Stimulated activated CD8-positive, alpha-beta memory T cell treated with anti-CD3 and anti-CD28 coated beads, Interleukin-7, amount 100 ng/mL, for 48 hours (primary cell): ENCODE results near the gene NTF4.
"Not testable (repeated sequence)": the region's sequence is repeated elsewhere in the genome, so short reads cannot be mapped to it uniquely, and the experiment has no call there.

Source experiments
- DNase-seq, 2 donors: peaks; one replicate each; pipeline ENCODE4 v3.0.0-alpha.2; 2020; ENCODE audit warnings: low read depth in 1 of 2; ENCODE audit errors: extremely low read depth in 1 of 2

The NTF4 gene

GRCh38 chr19:49091391-49092038, 26.9 kb upstream of the NTF4 start:
- DNase-seq = no peak

DNA sequence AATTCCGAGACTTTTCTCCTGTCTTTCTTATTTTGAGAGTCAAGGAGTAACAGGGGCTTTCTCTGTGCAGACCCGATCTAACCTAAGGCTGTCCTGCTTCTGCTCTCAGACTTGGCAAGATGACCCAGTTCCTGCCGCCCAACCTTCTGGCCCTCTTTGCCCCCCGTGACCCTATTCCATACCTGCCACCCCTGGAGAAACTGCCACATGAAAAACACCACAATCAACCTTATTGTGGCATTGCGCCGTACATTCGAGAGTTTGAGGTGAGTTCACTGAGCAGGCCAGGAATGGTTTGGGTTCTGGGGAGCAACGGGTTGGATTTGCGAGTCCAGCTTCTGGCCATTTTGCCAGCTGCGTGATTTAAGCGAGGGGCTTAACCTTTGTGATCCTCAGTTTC, 21.7 kb upstream of the NTF4 start:
- no peak for DNase-seq

DNA sequence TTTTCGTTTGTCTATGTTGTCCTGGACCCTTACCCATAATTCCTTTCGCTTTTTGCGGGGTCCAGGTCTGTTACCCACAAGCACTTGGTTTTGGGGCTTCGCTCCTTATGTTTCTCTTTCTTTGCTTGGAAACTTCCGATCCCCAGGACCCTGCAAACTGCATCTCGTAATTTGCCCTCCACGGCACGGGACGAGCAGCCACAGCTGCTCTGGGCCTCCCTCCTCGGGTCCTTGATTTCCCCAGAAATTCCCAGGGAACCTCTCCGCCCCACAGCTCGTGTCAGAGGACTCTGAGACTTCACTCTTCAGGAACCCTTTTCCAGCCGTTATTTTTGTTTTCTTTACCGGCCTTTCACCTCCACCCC, 21.2 kb upstream of the NTF4 start:
- no peak for DNase-seq

DNA sequence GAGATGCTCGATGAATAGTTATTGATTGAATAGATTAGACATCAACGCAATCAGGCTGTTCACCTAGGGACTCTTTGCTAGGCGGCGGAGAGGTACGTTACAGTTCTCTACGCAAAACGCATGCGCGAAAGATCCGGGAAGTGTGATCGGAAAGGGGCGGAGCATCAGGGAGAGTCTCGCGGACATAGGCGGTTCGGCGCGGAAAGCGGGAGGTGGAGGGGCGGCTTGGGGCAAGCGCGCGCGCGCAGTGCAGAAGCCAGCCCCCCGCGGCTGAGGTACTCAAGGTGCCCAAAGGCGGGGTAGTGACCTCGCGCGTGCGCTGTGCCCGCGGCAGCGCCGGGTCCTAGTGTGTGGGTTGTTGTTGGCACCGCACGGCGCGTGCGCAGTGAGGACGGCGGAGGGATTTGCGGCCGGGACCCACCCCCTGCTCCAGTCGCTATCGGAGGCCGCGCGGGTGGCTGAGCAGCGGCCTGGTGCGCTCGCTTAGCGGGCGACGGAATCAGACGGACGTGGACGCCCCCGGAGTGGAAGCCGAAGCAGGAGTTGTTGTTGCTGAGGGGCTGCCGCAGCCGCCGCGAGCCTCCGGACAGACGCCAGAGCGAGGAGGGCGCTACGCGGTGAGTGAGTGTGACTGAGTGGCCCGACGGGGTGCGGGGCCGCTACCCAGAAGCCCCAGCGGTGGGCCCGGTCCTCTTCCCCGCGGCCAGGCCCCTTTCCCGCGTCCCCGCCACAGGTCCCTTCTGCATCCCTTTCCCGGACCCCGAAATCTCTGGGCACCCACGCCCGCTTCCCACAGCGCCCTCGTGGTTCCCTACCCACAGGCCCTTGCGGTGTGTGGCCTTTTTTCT, 20.6 kb upstream of the NTF4 start, which contains the start of gene SNRNP70:
SNRNP70 (plus strand) TSS at position 432 of the 848 bp plus-strand sequence. CDS start 964 bp downstream, outside the sequence.
- peak; percentile 99 for DNase-seq

DNA sequence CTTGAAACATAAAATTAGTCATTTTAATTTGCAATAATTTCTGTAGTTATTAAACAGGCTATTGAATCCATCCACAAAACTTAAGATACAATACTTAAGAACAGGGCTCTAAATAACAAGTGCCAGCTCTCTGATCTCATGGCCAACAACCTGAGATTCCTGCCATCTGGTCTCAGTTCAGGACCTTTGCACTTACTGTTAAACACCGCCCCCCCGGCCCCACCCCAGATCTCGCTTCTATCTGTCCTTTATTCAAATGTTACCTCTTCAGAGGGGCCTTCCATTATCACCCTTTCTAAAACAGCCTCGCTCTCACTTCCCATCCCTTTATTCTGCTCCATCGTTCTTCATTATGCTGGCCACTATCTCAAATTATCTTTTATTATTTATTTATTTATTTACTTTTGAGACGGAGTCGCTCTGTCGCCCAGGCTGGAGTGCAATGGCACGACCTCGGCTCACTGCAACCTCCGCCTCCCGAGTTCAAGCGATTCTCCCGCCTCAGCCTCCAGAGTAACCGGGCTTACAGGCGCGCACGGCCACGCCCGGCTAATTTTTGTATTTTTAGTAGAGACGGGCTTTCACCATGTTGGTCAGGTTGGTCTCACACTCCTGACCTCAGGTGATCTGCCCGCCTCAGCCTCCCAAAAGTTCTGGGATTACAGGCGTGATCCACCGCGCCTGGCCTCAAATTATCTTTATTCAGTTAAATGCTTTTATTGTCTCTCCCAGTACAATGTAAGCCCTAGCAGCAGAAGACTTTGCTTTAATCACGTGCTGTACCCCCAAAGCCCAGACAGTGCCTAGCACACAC, 19.8 kb upstream of the NTF4 start:
- DNase-seq = no peak

DNA sequence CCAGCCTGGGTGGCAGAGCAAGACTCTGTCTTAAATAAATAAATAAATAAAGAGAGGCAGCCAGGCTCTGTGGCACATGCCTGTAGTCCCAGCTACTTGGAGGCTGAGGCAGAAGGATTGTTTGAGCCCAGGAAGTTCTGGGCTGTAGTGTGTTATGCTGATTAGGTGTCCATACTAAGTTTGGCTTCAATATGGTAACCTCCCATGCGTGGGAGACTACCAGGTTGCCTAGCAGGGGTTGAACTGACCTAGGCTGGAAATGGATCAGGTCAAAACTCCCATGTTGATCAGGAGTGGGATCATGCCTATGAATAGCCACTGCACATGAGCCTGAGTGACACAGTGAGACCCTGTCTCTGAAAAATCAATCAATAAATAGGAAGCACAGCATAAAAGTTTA, 16.7 kb upstream of the NTF4 start:
- no peak for DNase-seq

- DNase-seq = no peak
Measured at GRCh38 chr19:49080392-49080791, 15.8 kb upstream of the NTF4 start.

DNA sequence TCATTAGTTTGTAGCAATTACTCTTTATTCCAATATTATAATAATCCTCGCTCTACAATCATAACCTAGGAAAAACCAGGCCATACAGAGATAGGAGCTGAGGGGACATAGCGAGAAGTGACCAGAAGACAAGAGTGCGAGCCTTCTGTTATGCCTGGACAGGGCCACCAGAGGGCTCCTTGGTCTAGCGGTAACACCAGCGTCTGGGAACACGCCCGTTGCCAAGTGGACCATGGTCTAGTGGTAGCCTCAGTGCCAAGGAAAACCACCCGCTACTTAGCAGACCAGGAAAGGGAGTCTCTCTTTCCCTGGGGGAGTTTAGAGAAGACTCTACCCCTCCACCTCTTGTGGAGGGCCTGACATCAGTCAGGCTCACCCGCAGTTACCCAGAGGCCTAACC, 10.3 kb upstream of the NTF4 start:
- not testable (repeated sequence) for DNase-seq

DNA sequence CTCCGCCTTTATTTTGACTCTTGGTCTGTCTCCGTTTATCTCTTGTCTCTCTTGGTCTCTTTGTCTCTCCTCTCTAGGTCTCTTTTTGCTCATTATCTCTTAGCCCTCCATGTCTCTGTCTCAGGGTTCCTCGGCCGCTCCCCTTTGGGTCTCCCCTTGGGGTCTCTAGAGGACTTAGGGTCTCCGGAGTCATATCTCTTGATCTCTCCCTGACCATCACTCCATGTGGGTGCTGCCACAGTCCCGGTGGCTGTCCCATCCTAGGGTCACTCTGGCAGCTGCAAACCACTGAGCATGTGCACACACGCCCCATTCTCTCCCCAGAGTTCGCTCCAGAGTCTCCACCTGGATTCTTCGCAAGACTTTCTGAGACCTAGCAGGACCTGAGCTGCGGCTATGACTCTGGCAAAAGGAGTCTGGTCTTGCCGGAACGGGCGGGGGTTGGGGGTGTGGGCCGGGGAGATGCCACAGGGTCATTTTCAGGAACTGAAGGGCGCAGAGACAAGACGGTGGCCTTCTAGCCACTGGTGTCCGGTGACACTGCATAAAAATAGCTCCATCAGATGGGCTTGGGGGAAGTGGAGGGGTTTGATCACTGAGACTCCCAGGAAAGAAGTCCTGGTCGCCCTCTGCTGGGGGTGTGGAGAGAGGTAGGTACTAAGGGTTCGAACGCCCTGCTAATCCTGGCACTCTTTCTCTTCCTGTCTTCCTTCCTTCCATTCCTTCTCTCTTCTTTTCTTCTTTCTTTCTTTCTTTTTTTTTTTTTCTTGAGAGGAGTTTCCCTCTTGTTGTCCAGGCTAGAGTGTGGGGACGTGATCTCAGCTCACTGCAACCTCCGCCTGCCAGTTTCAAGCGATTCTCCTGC, 9.1 kb upstream of the NTF4 start:
- DNase-seq = no peak

- DNase-seq = no peak
Measured at GRCh38 chr19:49071860-49072547, 7.4 kb upstream of the NTF4 start.

- no peak for DNase-seq
Measured at GRCh38 chr19:49070416-49070815, 5.8 kb upstream of the NTF4 start.

DNA sequence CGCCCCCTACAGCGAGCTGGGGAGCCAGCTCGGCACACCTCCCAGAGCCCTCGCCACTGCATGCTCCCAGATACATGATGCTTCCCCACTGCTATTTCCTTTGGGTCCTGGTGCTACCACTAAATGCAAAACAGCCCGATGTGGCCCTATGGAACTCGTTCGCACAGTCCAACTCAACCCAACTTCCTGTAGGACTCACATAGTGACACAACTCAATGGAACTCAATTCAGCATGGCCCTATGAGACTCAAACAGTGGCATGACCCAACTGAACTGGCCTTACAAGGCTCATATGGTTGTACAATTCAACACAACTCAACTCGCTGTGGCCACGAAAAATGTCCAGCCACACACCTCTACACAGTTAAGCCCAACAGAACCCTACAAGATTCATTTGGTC, 4.4 kb upstream of the NTF4 start:
- DNase-seq = no peak

DNA sequence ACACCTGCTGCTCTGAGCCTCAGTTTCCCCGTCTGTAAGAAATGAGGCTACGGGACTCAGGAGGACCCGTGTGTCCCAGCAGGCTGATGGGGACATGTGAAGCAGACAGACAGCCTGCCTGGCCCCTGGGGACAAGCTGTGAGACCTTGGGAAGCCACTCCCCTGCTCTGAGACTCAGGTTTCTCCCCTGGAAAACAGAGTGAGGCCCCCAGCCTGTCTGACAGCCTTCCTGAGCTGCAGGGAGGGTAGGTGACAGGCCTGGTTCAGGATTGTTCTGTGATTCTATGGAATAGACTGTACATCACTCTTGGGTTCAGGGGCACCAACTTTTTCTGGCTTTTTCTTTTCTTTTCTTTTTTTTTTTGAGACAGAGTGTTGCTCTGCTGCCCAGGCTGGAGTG, 2.9 kb upstream of the NTF4 start:
- no peak for DNase-seq

GRCh38 chr19:49065905-49066512, 1.4 kb upstream of the NTF4 start:
- no peak for DNase-seq

DNA sequence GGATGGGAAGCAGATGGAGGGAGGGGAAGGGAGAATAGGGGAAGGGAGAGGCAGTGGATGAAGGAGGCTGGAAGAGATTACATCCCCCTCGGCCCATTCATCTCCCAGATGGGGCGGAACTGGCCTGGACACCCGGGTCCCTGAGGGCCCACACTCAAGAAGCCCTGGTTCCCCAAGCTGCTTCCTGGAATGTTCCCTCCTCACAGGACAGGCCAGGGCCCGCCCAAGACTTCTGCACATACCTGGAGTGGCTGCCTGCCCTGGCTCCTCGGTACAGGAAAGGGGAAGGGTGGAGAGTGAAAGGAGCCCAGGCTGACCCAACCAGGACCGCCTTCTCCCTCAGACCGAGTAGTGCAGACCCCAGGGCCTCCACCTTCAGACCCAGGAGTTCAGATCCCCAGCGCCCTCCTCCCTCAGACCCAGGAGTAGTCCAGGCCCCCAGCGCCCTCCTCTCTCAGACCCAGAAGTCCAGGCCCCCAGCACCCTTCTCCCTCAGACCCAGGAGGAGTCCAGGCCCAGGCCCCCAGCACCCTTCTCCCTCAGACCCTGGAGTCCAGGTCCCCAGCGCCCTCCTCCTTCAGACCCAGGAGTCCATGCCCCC, 489 bp downstream of the NTF4 start:
- no peak for DNase-seq

DNA sequence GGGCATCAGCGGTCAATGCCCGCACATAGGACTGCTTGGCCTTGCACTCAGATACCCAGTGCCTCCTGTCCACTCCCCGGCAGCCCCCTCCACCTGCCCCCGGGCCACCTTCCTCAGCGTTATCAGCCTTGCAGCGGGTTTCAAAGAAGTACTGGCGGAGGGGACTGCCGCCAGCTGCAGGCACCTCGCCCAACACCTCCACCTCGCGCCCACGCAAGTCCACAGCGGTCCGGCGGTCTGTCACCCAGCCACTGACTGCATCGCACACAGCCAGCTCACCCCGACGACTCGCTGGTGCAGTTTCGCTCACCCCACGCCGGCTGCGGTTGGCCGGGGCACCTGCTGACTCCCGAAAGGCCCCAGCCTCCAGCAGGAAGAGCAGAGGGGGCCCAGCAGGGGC, 3.2 kb downstream of the NTF4 start:
- DNase-seq = no peak

DNA sequence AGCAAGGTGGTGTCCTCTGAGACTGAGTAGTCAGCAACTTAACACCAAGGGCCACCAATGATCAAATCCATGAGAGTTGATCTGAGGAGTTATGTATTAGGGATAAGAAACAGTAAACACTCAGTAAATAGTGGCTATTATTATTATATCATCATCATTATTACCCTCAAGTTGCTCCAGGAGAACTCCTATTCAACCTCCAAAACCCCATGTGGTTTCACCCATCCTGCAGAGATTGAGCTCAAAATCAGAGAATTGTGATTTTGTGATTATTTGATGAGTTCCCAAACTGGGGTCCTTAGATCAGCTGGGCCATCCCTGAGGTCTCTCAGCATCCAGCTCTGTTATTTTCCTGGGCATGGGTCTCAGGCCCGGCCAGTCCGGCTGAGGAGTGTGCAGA, 3.6 kb downstream of the NTF4 start:
- DNase-seq = no peak

GRCh38 chr19:49059053-49059452, 5.6 kb downstream of the NTF4 start:
- DNase-seq = no peak

DNA sequence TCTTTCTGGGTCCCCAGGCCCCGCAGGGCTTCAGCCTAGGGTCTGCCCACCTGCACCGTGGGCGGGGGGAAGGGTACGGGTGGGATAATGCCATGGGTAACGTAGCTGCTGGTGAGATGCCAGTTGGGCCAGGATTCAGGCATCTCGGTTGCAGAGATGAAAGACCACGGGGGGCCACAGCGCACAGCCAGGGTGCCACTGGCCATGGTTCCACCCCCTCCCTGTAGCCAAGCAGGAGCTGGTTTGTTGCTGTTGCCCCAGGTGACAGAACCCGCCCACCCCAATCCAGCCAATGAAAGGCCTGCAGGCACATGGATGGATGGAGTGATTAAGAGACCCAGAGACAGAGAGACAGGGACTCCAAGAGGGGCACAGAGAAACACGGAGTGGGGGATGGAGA, 6.1 kb downstream of the NTF4 start:
- DNase-seq = no peak
